Mesenchymal stem cell (in vitro differentiated cells and primary cell): ENCODE results near the gene AREL1.

Source experiments
- DNase-seq: peaks from one replicate; pipeline ENCODE4 v3.0.0-alpha.2; 2013
- H2AFZ ChIP-seq: one replicate; pipeline ENCODE4 v1.6.1; 2013; ENCODE audit warnings: low read depth, mild to moderate bottlenecking, control low read depth, inconsistent platforms, low read length, moderate library complexity
- H2AK5ac ChIP-seq: 2 replicates; pipeline ENCODE4 v1.6.1; 2013; ENCODE audit warnings: low read length, moderate library complexity, mild to moderate bottlenecking, inconsistent platforms; ENCODE audit not compliant: severe bottlenecking
- H2BK120ac ChIP-seq: one replicate; pipeline ENCODE4 v1.6.1; 2013; ENCODE audit warnings: low read depth, mild to moderate bottlenecking, inconsistent platforms, low read length, moderate library complexity
- H2BK12ac ChIP-seq, 2 experiments: one replicate each; pipeline ENCODE4 v1.6.1; 2013; ENCODE audit warnings: inconsistent platforms in 2 of 2, low read length in 2 of 2, mild to moderate bottlenecking in 2 of 2, moderate library complexity in 2 of 2, control low read depth in 1 of 2
- H2BK15ac ChIP-seq: one replicate; pipeline ENCODE4 v1.6.1; 2013; ENCODE audit warnings: mild to moderate bottlenecking, low read depth, inconsistent platforms; ENCODE audit not compliant: poor library complexity, severe bottlenecking
- H2BK5ac ChIP-seq: 2 replicates; pipeline ENCODE4 v1.6.1; 2013; ENCODE audit warnings: low read depth, mild to moderate bottlenecking, low read length, control low read depth, inconsistent platforms; ENCODE audit not compliant: poor library complexity, severe bottlenecking
- H3K14ac ChIP-seq, 2 experiments: one replicate each; pipeline ENCODE4 v1.6.1; 2013; ENCODE audit warnings: inconsistent platforms in 2 of 2, low read length in 2 of 2, control low read depth in 1 of 2, mild to moderate bottlenecking in 1 of 2, moderate library complexity in 1 of 2
- H3K18ac ChIP-seq, 2 experiments: one replicate each; pipeline ENCODE4 v1.6.1; 2013; ENCODE audit warnings: inconsistent platforms in 2 of 2, low read length in 2 of 2, control low read depth in 1 of 2, low read depth in 1 of 2, mild to moderate bottlenecking in 1 of 2
- H3K23ac ChIP-seq, 2 experiments: one replicate each; pipeline ENCODE4 v1.6.1; 2013; ENCODE audit warnings: inconsistent platforms in 2 of 2, low read length in 2 of 2, mild to moderate bottlenecking in 2 of 2, moderate library complexity in 2 of 2, control low read depth in 1 of 2
- H3K27ac ChIP-seq: 2 replicates; pipeline ENCODE4 v1.5.1; 2013; ENCODE audit warnings: mild to moderate bottlenecking, moderate library complexity, low read length, control low read depth, inconsistent platforms; ENCODE audit not compliant: poor library complexity, severe bottlenecking
- H3K27me3 ChIP-seq, 2 experiments: 2 replicates each; pipeline versions ENCODE4 v1.6.1 to v1.7.0; 2013; ENCODE audit warnings: low read length in 2 of 2, mild to moderate bottlenecking in 2 of 2, moderate library complexity in 2 of 2, control low read depth in 1 of 2, inconsistent platforms in 1 of 2; ENCODE audit not compliant: control insufficient read depth in 1 of 2, insufficient read depth in 1 of 2
- H3K36me3 ChIP-seq, 2 experiments: 2 replicates each; pipeline versions ENCODE4 v1.6.1 to v1.7.0; 2013; ENCODE audit warnings: low read length in 2 of 2, control low read depth in 1 of 2, inconsistent platforms in 1 of 2, low read depth in 1 of 2, mild to moderate bottlenecking in 1 of 2; ENCODE audit not compliant: insufficient read depth in 2 of 2, control insufficient read depth in 1 of 2
- H3K4ac ChIP-seq, 2 experiments: one replicate each; pipeline ENCODE4 v1.6.1; 2013; ENCODE audit warnings: inconsistent platforms in 2 of 2, low read length in 2 of 2, mild to moderate bottlenecking in 2 of 2, moderate library complexity in 2 of 2, control low read depth in 1 of 2, low read depth in 1 of 2
- H3K4me1 ChIP-seq: 2 replicates; pipeline ENCODE4 v1.6.1; 2013; ENCODE audit warnings: low read depth, low read length, control low read depth; ENCODE audit not compliant: control insufficient read depth, insufficient read depth
- H3K4me2 ChIP-seq: 2 replicates; pipeline ENCODE4 v1.6.1; 2013; ENCODE audit warnings: low read length, mild to moderate bottlenecking, inconsistent platforms; ENCODE audit not compliant: poor library complexity, severe bottlenecking
- H3K4me3 ChIP-seq, 2 experiments: 2 replicates each; pipeline versions ENCODE4 v1.5.1 to v1.7.0; 2013; ENCODE audit warnings: low read length in 2 of 2, mild to moderate bottlenecking in 2 of 2, control low read depth in 1 of 2, low read depth in 1 of 2; ENCODE audit not compliant: insufficient read depth in 1 of 2
- H3K79me1 ChIP-seq: replicated peaks from 2 replicates; pipeline ENCODE4 v1.6.1; 2013; ENCODE audit warnings: mild to moderate bottlenecking, control low read depth, low read length, inconsistent platforms; ENCODE audit not compliant: poor library complexity, severe bottlenecking
- H3K9ac ChIP-seq: 2 replicates; pipeline ENCODE4 v1.7.0; 2013; ENCODE audit warnings: mild to moderate bottlenecking, low read length, moderate library complexity
- H3K9me3 ChIP-seq: 2 replicates; pipeline ENCODE4 v1.7.0; 2013; ENCODE audit warnings: mild to moderate bottlenecking, low read length; ENCODE audit not compliant: control insufficient read depth
- H4K8ac ChIP-seq: one replicate; pipeline ENCODE4 v1.6.1; 2013; ENCODE audit warnings: inconsistent platforms, mild to moderate bottlenecking, low read length, moderate library complexity
- H4K91ac ChIP-seq: one replicate; pipeline ENCODE4 v1.6.1; 2013; ENCODE audit warnings: mild to moderate bottlenecking, low read length, inconsistent platforms
- WGBS: methylation state at CpG from one replicate; pipeline ENCODE4 v1.1.7; 2013; ENCODE audit warnings: mixed read lengths; 5-methylcytosine and 5-hydroxymethylcytosine counted together

Gene AREL1

GRCh38 chr14:74663884-74664283, 49.0 kb downstream of the AREL1 start:
- 90% methylated on average over 6 of the region's 7 CpGs for WGBS
- no peak overlapping the region for H2BK12ac ChIP-seq
- no peak overlapping the region for H3K4me3 ChIP-seq
- no peak overlapping the region for H4K8ac ChIP-seq
- H3K18ac ChIP-seq, result no peak overlapping the region
- H2BK5ac ChIP-seq, result no peak overlapping the region
- no peak overlapping the region for H2AK5ac ChIP-seq
- H2AFZ ChIP-seq, result no peak overlapping the region
- no peaks in the 10 kb centered on the region for H3K9me3 ChIP-seq
- H2BK15ac ChIP-seq, result no peak overlapping the region
- DNase-seq, result peak; percentile 35
- no peak overlapping the region for H3K27ac ChIP-seq
- H3K14ac ChIP-seq, result no peak overlapping the region
- H2BK120ac ChIP-seq, result no peak overlapping the region
- H3K79me1 ChIP-seq, result peaks cover 6% of the 10 kb centered on the region
- H3K4me2 ChIP-seq, result no peak overlapping the region
- H3K23ac ChIP-seq, result no peak overlapping the region
- H3K9ac ChIP-seq, result no peak overlapping the region
- H3K27me3 ChIP-seq, result no peaks in the 10 kb centered on the region
- H3K4ac ChIP-seq, result no peak overlapping the region
- H4K91ac ChIP-seq, result no peak overlapping the region
- peaks cover 32 to 84% of the 10 kb centered on the region in 2 experiments for H3K36me3 ChIP-seq
- H3K4me1 ChIP-seq, result peaks cover 2% of the 10 kb centered on the region

GRCh38 chr14:74661726-74662450, 51.0 kb downstream of the AREL1 start:
- Histone ChIP-seq H3K9me3 (no peaks in the 10 kb centered on the region), H3K18ac (no peak overlapping the region), H2BK15ac (no peak overlapping the region), H3K27ac (no peak overlapping the region), H2BK5ac (no peak overlapping the region), H2BK120ac (no peak overlapping the region), H3K14ac (no peak overlapping the region), H3K4me2 (no peak overlapping the region), H2AK5ac (no peak overlapping the region), H2BK12ac (no peak overlapping the region), H3K4me3 (no peak overlapping the region), H4K8ac (no peak overlapping the region), H3K79me1 (peaks cover 4% of the 10 kb centered on the region), H3K4me1 (peaks cover 2% of the 10 kb centered on the region), H3K23ac (no peak overlapping the region), H3K27me3 (no peaks in the 10 kb centered on the region), H3K36me3 (peaks cover 31 to 75% of the 10 kb centered on the region in 2 experiments), H3K4ac (no peak overlapping the region), H2AFZ (no peak overlapping the region), H3K9ac (no peak overlapping the region), H4K91ac (no peak overlapping the region)
- 98% methylated on average over 7 of the region's 7 CpGs for WGBS
- no peak for DNase-seq

GRCh38 chr14:74660863-74661262, 52.0 kb downstream of the AREL1 start:
- H2BK12ac ChIP-seq, result no peak overlapping the region
- no peak overlapping the region for H3K18ac ChIP-seq
- no peak overlapping the region for H3K27ac ChIP-seq
- H3K4me2 ChIP-seq, result no peak overlapping the region
- no peak overlapping the region for H3K4me3 ChIP-seq
- H4K91ac ChIP-seq, result no peak overlapping the region
- H2BK5ac ChIP-seq, result no peak overlapping the region
- no peaks in the 10 kb centered on the region for H3K27me3 ChIP-seq
- H3K4ac ChIP-seq, result no peak overlapping the region
- no peak overlapping the region for H2BK120ac ChIP-seq
- H2BK15ac ChIP-seq, result no peak overlapping the region
- no peaks in the 10 kb centered on the region for H3K9me3 ChIP-seq
- no peak for DNase-seq
- WGBS, result 92% methylated on average over 4 of the region's 5 CpGs
- no peak overlapping the region for H2AK5ac ChIP-seq
- H3K36me3 ChIP-seq, result peaks cover 31 to 75% of the 10 kb centered on the region in 2 experiments
- H3K14ac ChIP-seq, result no peak overlapping the region
- H3K9ac ChIP-seq, result no peak overlapping the region
- H3K79me1 ChIP-seq, result peaks cover 4% of the 10 kb centered on the region
- no peak overlapping the region for H3K23ac ChIP-seq
- H2AFZ ChIP-seq, result no peak overlapping the region
- H4K8ac ChIP-seq, result no peak overlapping the region
- peaks cover 2% of the 10 kb centered on the region for H3K4me1 ChIP-seq

- 86% methylated on average over 3 of the region's 3 CpGs for WGBS
- H2AK5ac ChIP-seq, result peak overlapping the region; percentile 16
- H3K27me3 ChIP-seq, result no peaks in the 10 kb centered on the region
- no peak overlapping the region for H3K4ac ChIP-seq
- H3K23ac ChIP-seq, result no peak overlapping the region
- H3K27ac ChIP-seq, result no peak overlapping the region
- no peak overlapping the region for H2AFZ ChIP-seq
- H2BK12ac ChIP-seq, result no peak overlapping the region
- H3K36me3 ChIP-seq, result peaks cover 31 to 68% of the 10 kb centered on the region in 2 experiments
- no peak overlapping the region for H3K14ac ChIP-seq
- no peak overlapping the region for H4K91ac ChIP-seq
- H3K79me1 ChIP-seq, result peaks cover 4% of the 10 kb centered on the region
- H3K9ac ChIP-seq, result no peak overlapping the region
- no peak for DNase-seq
- H4K8ac ChIP-seq, result no peak overlapping the region
- H2BK5ac ChIP-seq, result peak overlapping the region; percentile 2
- no peak overlapping the region for H2BK15ac ChIP-seq
- H3K4me2 ChIP-seq, result no peak overlapping the region
- peaks cover 2% of the 10 kb centered on the region for H3K4me1 ChIP-seq
- H3K4me3 ChIP-seq, result no peak overlapping the region
- no peak overlapping the region for H2BK120ac ChIP-seq
- no peak overlapping the region for H3K18ac ChIP-seq
- no peaks in the 10 kb centered on the region for H3K9me3 ChIP-seq
These were observed 52.7 kb downstream of the AREL1 start for GRCh38 chr14:74660167-74660566.
